ENCODE data around the gene LRCH3.

DNA sequence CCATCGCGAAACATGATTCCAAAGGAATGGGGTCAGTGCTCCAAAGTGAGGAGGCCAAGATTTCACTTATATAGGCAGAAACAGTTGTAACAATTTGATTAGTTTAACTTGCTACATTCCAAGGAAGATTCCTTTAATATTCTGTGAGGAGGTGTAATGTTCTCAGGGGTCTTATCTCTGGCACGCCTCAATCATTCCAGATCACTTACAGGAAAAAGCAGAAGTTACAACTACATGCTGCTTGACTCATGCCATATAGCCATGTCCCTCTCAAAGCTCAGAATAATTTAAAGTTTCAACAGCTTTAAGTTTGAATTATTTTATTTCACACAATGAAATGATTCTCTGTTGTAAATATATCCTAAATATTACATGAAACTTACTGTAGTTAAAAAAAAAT is 44.8 kb upstream of the LRCH3 start:
- no peak for TF ChIP-seq POLR2A (IDR thresholded peaks at IDR 0.05)
- TF ChIP-seq, protein P1, sequence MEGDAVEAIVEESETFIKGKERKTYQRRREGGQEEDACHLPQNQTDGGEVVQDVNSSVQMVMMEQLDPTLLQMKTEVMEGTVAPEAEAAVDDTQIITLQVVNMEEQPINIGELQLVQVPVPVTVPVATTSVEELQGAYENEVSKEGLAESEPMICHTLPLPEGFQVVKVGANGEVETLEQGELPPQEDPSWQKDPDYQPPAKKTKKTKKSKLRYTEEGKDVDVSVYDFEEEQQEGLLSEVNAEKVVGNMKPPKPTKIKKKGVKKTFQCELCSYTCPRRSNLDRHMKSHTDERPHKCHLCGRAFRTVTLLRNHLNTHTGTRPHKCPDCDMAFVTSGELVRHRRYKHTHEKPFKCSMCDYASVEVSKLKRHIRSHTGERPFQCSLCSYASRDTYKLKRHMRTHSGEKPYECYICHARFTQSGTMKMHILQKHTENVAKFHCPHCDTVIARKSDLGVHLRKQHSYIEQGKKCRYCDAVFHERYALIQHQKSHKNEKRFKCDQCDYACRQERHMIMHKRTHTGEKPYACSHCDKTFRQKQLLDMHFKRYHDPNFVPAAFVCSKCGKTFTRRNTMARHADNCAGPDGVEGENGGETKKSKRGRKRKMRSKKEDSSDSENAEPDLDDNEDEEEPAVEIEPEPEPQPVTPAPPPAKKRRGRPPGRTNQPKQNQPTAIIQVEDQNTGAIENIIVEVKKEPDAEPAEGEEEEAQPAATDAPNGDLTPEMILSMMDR (IDR thresholded peaks at IDR 0.05): no peak
